Left lobe of liver (tissue), 2 donors: ENCODE data around the gene C1orf74. TPM values are rescaled to one million over a fixed set of nuclear protein-coding genes. Genes with fewer than 3 reads are reported as not detected.

Experiments
- ATAC-seq: fragments of 200-7000 bp; cut with Tn5 transposase; one replicate; pipeline ENCODE4 v1.9.1; 2020; ENCODE audit warnings: mild to moderate bottlenecking, moderate library complexity
- DNase-seq: peaks from one replicate; pipeline ENCODE4 v3.0.0-alpha.2; 2020; ENCODE audit warnings: low spot score
- total RNA-seq: library from RNA; stranded (reverse); gene quantifications from one replicate; pipeline ENCODE4 v1.2.1, GENCODE V29; 2021
- donor health status: DM: no; HTN: no; CAD: no; lungs with moderate emphysema.
- donor health status: DM: no; HTN: yes; CAD: no.

Gene C1orf74
- total RNA-seq, 1 donor from 2014 or later, result 1.3 TPM

- DNase-seq (no peak), ATAC-seq (no peak)
Measured at GRCh38 chr1:209772126-209772525, 12.2 kb downstream of the C1orf74 start.

DNA sequence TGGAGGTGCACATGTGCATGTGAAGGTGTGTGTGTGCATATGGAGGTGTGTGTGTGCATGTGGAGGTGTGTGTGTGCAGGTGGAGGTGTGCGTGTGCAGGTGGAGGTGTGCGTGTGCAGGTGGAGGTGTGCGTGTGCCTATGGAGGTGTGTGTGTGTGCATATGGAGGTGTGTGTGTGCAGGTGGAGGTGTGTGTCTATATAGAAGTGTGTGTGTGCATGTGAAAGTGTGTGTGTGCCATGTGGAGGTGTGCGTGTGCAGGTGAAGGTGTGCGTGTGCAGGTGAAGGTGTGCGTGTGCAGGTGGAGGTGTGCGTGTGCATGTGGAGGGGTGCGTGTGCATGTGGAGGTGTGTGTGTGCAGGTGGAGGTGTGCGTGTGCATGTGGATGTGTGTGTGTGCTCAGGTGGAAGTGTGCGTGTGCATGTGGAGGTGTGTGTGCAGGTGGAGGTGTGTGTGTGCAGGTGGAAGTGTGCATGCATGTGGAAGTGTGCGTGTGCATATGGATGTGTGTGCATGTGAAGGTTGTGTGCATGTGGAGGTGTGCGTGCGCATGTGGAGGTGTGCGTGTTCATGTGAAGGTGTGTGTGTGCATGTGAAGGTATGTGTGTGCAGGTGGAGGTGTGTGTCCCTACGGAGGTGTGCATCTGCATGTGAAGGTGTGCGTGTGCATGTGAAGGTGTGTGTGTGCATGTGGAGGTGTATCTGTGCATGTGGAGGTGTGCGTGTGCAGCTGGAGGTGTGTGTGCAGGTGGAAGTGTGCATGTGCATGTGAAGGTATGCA lies 13.5 kb downstream of the C1orf74 start:
- no peak for DNase-seq
- ATAC-seq, result no peak

GRCh38 chr1:209769971-209770370 lies 14.4 kb downstream of the C1orf74 start:
- ATAC-seq (no peak), DNase-seq (no peak)

DNA sequence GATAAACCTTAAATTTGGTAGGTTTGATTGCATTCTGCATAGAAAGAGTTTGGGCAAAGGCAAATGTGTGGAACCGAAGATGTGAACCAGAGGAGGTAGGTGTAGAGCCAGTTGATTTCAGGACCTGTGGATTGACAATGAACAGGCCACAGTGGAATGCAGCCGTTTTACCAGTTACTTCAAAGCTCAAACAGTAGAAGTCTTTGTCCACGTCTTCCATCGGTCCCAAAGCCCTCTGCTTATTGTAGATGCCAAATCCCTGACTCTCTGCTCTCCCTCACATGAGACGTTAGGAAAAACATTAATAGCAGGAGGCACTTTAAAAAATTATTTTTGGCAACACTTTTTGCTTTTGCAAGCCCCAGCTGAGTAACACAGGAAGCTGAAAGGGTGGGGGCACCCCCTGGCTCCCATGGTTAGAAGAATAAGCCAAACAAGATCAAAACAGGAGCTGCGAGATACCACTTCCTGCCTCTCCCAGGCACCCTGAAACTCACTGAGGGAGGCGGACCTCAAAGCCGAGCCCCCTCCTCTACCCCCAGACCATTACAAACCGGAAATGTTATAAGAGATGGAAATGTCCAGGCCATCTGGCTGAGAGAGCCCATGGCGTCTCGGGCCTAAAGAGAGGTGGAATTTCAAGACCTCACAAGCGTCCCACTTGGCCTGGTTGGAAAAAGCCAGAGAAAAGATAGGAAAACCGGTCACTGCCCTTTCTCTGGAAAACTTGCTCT lies 15.0 kb downstream of the C1orf74 start:
- no peak for DNase-seq
- peak; percentile 47 for ATAC-seq

GRCh38 chr1:209768354-209768774 lies 16.0 kb downstream of the C1orf74 start:
- DNase-seq (no peak), ATAC-seq (no peak)

- DNase-seq (no peak), ATAC-seq (no peak)
Measured at GRCh38 chr1:209767706-209768105, 16.7 kb downstream of the C1orf74 start.

- ATAC-seq (no peak), DNase-seq (no peak)
Measured at GRCh38 chr1:209767096-209767495, 17.3 kb downstream of the C1orf74 start.

DNA sequence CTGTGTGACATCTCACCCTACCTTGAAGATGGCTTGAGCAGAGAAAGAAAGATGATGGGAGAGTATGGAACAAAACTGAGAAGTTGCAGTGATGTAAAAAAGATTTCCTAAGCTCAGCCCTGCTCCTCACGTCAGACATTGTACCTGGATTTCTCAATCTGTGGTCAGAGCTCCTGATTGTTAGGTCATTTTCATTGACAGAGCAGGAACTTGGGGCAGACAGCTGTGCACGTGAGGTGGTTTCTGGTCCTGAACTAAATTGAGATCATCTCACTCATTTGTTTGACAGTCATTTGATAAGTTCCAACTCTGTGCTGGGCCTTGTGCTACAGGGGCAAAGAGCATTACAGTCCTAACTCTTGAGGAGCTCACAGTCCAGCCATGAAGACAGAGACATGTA lies 18.3 kb downstream of the C1orf74 start:
- DNase-seq (no peak), ATAC-seq (no peak)

- no peak for ATAC-seq
- no peak for DNase-seq
Measured at GRCh38 chr1:209761011-209761635, 23.2 kb downstream of the C1orf74 start.

- DNase-seq (no peak), ATAC-seq (no peak)
Measured at GRCh38 chr1:209759829-209760359, 24.5 kb downstream of the C1orf74 start.

- ATAC-seq, result no peak
- no peak for DNase-seq
Measured at GRCh38 chr1:209758400-209758799, 26.0 kb downstream of the C1orf74 start.

DNA sequence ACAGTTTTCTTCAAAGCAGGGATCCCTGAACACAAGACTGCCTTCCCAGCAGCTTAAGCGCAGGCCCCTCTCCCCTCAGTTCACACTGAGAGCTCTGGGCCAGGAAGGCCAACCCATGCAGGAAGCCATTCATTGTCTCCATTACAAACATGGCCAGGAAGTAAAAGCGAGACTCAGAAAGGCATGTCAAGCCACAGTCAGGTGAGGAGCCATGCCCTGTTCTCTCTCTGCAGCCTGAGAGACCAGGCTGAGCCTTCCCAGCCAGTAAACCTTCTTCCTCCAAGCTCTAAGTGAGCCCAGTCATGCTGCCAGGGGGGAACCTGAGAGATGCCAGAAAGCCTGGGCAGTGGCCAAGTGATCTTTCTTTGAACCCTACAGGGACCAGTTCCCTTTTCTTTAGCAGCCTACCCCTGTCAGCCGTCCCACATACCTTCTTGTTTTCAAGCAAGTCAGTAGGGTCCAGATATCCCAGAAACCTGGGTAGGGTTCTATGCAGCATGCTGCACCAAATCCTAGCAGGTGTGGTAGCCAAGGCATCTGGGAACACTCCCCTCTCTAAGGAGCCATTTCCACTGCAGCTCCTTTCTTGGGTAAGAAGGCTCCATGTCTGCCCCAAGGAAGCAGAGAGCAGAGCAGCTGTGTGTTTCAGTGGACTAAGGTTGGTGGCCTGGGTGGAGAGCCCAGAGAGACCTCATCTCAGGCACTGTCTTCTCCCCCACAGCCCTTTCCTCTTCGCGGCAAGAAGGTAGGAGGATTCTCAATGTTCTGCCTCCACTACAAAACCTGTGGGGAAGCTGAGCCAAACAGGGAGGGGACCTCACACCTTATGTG lies 27.5 kb downstream of the C1orf74 start:
- DNase-seq (no peak), ATAC-seq (no peak)

DNA sequence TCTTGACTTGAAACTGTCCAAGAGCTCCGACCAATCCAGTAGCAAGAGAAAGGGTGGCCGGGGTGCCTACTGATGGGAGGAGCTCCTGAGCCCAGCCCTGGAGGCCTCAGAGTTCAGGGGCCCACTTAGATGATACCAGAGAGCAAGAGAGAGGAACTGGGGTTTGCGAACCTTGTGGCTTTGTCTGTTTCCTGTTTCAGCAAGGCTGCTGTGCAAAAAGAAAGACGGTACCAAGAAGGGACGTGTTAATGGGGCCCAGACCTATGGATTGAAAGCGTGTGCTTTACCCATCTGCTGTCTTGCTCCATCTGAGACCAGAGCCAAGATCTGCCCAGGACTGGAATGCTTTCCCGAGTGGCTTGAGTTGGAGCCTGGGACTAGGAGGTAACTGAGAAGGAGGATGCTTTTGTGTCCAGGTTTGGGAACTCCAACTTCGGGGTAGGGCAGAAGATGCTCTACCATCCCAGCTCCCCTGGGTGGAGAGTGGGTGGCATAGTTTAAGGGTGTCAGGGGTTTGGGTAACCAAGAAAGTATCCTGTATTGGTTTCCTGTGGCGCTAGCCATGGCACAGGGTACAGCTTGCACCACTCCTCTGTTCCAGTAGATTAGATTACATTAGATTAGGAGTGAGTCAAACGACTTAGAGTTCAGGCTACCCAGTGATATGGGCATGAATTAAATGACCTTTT lies 28.3 kb downstream of the C1orf74 start, which contains the start of gene TRAF3IP3:
TRAF3IP3 (plus strand) TSS at position 128 of the 689 bp plus-strand sequence. CDS start 3,987 bp downstream, outside the sequence.
- ATAC-seq (peak; percentile 26), DNase-seq (no peak)

- DNase-seq, result no peak
- ATAC-seq, result no peak
Measured at GRCh38 chr1:209755256-209755655, 29.1 kb downstream of the C1orf74 start.

- no peak for DNase-seq
- ATAC-seq, result no peak
Measured at GRCh38 chr1:209752890-209753289, 31.5 kb downstream of the C1orf74 start.

DNA sequence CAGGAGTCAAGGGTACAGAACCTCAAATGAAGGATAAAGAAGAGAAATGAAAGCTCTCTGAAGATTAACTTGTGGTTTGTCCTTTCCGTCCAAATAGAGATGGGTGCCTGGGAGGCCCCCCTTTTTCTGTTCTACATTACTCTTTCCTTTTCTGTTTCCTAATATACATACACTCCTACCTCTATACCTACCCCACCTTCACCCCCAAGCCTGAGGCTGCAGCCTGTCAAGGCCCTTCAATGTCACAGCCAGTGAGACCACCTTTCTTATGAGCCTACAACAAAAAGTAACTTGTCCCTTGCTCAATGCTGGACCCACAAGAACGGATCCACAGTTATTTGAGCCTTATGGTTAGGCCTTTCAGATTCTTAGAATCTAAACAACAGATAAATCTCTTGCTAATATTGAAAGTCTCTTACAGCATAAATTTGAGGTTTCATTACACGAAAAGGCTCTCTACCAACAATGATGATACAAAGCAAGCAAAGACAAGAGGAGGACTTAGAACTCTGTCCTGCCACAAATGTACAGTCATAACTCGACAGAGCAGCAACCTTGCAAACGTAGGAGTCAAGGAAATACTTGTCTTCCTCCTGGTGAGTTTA lies 32.6 kb downstream of the C1orf74 start:
- ATAC-seq (no peak), DNase-seq (no peak)

GRCh38 chr1:209749670-209750323 lies 34.6 kb downstream of the C1orf74 start:
- DNase-seq, result no peak
- no peak for ATAC-seq

DNA sequence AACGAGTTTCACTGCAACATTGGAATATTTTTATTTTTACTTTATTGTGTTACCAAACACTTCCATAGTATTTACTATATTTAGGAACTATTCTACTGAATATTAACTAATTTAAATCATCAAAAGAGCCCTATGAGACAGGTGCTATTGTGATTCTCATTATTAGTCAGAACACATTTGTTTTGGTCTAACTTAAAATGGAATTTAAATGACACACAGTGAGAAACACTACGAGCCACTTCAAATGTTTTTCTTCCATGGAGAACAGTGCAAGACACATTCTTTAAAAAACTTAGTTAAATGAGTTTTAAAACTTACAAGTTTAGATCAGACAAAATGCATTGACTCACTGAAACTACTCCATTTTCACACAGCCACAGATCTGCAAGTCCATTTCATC lies 35.2 kb downstream of the C1orf74 start:
- ATAC-seq (no peak), DNase-seq (no peak)

GRCh38 chr1:209748620-209749019 lies 35.7 kb downstream of the C1orf74 start:
- ATAC-seq (no peak), DNase-seq (no peak)
